Measurements from ENCODE around the gene APBB1IP. TPM values are rescaled to one million over a fixed set of nuclear protein-coding genes. Genes with fewer than 3 reads are reported as not detected.
"Not testable (repeated sequence)": the region's sequence is repeated elsewhere in the genome, so short reads cannot be mapped to it uniquely, and the experiment has no call there.

Gene APBB1IP
- polyA plus RNA-seq, 12 donors: 1.2 to 9.5 (median 1.9) TPM; not detected in 1

- DNase-seq: no peak
Measured at GRCh38 chr10:26477501-26477900, 39.4 kb downstream of the APBB1IP start.

- no peak for DNase-seq
Measured at GRCh38 chr10:26478061-26478460, 39.9 kb downstream of the APBB1IP start.

- no peak for DNase-seq
Measured at GRCh38 chr10:26479766-26480492, 41.8 kb downstream of the APBB1IP start.

- DNase-seq: no peak
Measured at GRCh38 chr10:26481315-26481692, 43.2 kb downstream of the APBB1IP start.

GRCh38 chr10:26481914-26482550 lies 43.9 kb downstream of the APBB1IP start:
- no peak for DNase-seq

- DNase-seq: no peak
Measured at GRCh38 chr10:26483554-26483953, 45.4 kb downstream of the APBB1IP start.

- DNase-seq: no peak
Measured at GRCh38 chr10:26485150-26485941, 47.2 kb downstream of the APBB1IP start.

GRCh38 chr10:26486304-26486703 lies 48.2 kb downstream of the APBB1IP start:
- peak; percentile 65 for DNase-seq

- peak; percentile 66 for DNase-seq
Measured at GRCh38 chr10:26486990-26487850, 49.1 kb downstream of the APBB1IP start.

GRCh38 chr10:26488344-26488743 lies 50.2 kb downstream of the APBB1IP start:
- no peak for DNase-seq

- no peak for DNase-seq
Measured at GRCh38 chr10:26489081-26489480, 50.9 kb downstream of the APBB1IP start.

- not testable (repeated sequence) for DNase-seq
Measured at GRCh38 chr10:26490367-26490766, 52.2 kb downstream of the APBB1IP start.

- DNase-seq: no peak
Measured at GRCh38 chr10:26491276-26491675, 53.1 kb downstream of the APBB1IP start.

GRCh38 chr10:26491934-26492333 lies 53.8 kb downstream of the APBB1IP start:
- DNase-seq: no peak

- DNase-seq: not testable (repeated sequence)
Measured at GRCh38 chr10:26492725-26493124, 54.6 kb downstream of the APBB1IP start.

- DNase-seq: no peak
Measured at GRCh38 chr10:26494018-26494417, 55.9 kb downstream of the APBB1IP start.

- no peak for DNase-seq
Measured at GRCh38 chr10:26499426-26499825, 61.3 kb downstream of the APBB1IP start.

GRCh38 chr10:26502986-26503385 lies 64.8 kb downstream of the APBB1IP start:
- no peak for DNase-seq

- no peak for DNase-seq
Measured at GRCh38 chr10:26503911-26504310, 65.8 kb downstream of the APBB1IP start.

GRCh38 chr10:26504429-26504828 lies 66.3 kb downstream of the APBB1IP start:
- not testable (repeated sequence) for DNase-seq

- DNase-seq: no peak
Measured at GRCh38 chr10:26505491-26505890, 67.3 kb downstream of the APBB1IP start.

- no peak for DNase-seq
Measured at GRCh38 chr10:26506736-26507135, 68.6 kb downstream of the APBB1IP start.

Data from muscle of arm (tissue), 12 donors.